ENCODE data around the gene PELI2. TPM values are rescaled to one million over a fixed set of nuclear protein-coding genes. Genes with fewer than 3 reads are reported as not detected.
"Not testable (repeated sequence)": the region's sequence is repeated elsewhere in the genome, so short reads cannot be mapped to it uniquely, and the experiment has no call there.

Gene PELI2
- total RNA-seq, 1 donor from 2014 or later: 1.8 TPM

DNA sequence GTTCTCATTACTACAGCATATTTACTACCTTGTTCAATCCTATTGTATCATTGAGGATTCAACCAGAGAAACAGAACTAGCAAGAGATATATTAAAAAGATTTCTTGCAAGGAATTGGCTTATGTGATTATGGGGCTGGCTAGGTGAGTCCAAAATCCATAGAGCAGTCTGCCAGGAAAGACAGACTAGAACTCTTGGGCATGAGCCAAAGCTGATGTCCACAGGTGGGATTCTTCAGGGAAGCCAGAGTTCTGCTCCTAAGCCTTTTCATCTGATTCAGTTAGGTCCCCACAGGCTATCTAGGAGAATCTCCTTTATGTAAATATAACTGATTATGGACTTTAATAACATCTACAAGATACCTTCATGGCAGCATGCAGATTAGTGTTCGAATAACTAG lies 26.0 kb downstream of the PELI2 start:
- ATAC-seq: no peak

DNA sequence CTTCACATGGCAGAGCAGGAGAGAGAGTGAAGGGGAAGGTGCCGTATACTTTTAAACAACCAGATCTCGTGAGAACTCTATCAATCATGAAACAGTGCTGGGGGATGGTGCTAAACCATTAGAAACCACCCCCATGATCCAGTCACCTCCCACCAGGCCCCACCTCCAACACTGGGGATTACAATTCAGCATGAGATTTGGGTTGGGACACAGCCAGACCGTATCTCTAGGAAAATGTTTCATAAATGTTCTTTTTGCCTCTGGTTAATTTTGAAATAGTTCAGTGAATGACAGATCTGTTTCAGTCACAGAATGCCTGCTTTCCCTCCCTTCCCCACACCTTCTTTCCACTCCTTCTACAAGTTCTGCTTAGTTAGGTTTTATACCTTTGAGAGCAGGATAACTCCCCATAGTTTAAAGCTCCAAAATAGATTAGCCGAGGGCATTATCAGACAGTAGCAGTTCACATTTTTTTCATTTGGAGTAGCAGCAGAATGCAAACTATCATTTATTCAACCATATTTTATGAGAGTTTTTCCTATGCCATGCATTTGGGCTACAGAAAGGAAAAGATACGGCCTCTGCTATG lies 27.1 kb downstream of the PELI2 start:
- no peak for ATAC-seq

DNA sequence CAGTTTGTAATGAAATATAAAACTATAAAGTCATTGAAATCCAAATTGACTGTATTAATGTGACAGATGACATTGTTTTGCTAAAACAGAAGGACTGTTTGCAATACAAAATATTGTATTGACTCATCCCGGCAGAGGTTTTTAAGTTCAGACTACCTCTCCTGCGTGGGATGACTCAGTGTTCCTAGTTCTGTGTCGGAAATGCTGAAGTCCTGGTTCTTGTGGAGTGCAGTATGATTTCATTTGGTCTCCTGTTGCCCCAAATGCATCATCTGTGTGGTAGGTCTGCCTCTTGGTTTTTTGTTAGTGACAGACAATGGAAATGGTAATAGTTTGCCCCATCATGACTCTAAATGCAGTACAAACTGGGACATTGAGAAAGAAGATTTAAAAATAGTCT lies 27.8 kb downstream of the PELI2 start:
- ATAC-seq: no peak

DNA sequence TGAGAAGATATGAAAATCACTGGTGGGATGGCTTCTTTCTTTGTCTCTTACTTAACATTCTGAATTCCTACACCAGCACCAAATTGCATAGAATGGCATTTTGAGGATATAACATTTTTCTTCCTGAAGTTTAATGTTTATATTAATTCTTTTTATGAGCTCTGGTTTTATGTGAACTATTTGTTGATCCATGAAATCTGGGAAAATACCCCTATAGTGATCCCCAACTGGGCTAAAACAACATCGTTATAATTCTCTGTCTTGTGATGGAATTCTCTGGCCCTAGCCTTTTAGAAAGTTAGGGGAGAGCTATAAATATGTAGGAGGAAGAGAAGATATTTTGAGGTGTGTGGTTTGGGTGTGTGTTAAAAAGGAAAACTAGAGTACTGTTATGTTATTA lies 29.2 kb downstream of the PELI2 start:
- ATAC-seq: no peak

DNA sequence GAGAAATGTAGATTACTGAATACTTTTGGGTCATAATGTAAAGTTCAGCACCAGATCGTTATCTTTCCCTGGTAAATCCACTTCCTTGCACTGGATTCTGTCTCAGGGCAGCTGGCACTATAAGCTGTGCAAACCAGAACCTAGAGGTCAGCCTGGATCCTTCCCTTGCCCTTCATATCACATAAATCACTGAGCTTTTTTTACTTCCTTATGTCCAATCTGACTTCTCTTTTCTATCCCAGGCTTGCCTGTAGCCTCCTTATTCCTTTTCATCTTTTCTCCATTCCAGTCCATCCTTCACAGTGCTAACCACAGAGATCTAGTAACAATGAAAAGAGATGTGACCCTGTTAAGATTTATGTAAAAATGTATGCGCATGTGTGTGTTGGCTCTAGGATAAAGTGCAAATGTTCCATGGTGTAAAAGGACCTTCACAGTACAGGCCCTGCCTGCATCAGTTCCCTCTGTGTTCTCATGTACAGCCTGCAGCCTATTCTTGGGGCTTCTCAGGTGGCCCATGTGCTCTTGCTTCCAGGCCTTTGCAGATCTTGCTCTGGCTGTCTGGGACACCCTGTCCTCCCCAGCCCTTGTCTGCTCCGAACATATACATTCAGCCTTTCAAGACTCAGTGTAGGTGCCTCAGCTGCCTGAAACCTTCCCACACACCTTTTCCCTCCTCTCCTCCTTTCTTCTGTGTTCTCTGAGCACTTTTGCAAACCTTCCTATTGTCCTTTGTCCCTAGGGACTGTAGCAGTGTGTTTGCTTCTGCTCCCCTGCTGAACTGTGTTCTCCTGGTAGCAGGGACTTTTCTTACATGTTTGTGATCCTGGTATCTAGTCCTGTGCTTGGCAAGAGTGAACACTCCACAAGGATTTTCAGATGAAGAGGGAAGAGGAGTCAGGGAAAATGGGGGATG lies 30.0 kb downstream of the PELI2 start:
- no peak for ATAC-seq

DNA sequence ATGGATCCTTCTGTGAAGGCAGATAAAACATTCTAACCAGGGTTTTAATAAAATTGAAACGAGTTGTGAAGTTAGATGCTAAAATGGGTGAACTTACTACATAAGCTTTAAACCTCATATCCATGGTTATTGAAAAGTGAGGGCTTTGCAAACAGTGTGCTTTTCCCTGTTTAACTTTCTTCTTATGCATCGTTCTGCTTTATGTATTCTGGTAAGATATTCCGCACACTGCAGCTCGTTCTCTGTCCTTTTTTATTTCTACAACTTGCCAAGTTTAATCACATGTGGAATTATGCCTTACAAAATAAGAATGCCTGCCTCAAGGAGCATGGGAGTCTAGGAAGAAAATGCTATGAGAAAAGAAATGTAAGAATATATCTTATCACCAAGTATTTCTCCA lies 30.9 kb downstream of the PELI2 start:
- ATAC-seq: no peak

DNA sequence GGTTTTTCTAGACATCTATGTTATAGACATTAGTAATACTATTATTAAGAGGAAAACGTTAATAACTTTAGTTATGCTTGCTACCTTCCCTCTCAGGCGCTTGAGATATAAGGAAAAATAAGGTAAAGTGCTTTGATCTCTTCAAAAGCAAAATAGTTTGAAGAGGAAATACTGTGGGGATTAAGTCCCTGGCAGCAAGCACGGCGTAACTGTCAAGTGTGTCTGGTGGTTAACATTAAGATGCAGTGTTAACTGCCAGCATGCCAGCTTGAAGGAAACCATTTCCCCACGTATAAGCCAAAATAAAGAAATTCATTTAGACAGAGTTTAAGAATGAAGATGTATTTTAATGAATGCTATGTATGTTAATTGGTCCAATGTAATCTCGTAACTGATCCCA lies 31.8 kb downstream of the PELI2 start:
- ATAC-seq: no peak

DNA sequence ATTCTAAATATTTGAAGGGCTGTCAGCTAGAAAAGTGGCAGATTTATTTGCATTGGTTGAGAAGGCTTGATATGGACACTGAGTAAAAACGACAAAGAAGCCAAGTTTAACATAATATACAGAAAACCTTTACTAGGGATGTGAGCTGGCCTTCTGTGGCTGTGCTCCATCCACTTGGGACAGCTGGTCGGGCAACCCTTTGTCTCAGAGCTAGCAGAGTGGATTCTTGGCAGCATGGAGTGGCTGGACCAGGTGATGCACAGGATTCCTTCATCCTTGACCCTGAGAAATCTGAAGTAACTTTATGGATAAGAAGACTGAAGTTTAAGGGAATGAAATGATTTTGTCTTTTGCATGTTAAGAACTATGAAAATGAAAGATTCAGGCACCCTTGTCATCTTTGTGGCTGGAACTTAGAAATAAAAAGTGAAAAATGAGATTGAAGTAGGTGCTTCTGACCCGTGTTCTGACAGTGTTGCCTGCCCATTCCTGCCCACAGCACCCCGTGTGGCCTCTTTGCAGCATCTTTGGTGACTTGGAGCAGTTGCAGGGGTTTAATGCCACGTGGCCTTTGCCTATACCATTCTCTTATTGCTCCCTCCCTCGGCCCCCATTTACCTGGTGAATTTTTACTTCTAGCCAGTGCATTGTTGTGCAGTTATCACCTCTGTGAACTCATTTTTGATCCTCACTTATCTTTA lies 32.6 kb downstream of the PELI2 start:
- ATAC-seq: no peak

DNA sequence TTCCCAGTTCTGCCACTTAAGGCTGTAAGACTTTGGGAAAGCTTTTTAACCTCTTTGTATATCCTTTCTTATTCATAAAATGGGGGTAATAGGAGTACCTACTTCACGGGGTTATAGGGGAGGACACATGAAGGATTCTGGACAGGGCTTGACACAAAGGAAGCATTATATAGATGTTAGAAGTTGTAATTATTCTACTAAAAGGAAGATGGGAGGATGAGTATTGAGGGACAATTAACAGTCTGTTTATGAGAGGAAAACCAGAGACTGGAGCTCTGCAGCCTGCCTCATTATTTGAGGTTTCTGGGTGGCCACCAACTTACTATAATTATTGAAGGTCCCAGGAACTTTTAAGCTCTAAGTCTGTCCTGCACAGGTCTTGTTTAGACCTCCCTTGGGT lies 34.0 kb downstream of the PELI2 start:
- ATAC-seq: no peak

DNA sequence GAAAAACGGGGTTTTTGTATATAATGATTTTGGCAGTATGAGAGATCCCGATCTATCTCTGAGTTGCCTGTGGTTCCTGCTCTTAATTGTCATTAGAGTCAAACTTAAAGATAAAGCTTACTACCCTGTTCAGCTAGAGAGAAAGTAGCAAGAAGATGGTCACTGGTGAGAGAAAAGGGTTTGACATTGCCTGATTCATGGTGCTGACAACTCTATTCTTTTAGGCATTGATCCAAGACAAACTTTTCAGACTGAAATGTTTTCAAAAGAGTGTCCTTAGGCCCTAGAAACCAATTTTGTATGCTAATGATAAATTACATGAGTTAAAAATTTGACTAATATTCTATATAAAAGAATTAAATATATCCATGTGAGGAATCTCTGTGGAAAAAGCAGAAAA lies 35.1 kb downstream of the PELI2 start:
- ATAC-seq: no peak

DNA sequence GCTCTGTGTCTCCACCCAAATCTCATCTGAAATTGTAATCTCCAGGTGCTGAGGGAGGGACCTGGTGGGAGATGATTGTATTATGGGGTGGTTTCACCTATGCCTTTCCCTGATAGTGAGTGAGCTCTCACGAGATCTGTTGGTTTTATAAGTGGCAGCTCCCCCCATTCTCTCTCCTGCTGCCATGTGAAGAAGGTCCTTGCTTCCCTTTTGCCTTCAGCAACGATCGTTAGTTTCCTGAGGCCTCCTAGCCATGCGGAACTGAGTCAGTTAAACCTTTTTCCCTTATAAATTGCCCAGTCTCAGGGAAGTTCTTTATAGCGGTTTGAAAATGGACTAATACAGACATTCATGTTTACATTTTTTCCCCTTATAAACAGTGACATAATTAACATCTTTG lies 36.1 kb downstream of the PELI2 start:
- no peak for ATAC-seq

DNA sequence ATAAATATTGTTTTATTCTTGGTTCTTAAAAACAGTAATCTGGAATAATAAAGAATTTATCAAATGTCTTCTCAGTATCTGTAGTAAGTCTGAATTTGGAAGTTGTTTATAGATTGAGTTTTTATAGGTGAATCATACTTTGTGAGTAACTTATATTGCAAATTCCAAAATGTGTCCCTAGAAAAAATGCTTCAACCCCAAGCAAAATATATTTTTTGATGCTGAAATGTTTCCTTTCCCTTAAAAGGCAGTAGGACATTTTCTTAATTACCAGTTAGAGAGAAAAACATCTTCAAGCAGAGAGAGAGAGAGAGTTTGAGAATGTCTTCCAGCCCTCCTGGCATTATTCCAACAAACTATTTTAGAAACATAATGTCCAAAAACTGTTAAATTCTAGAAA lies 37.9 kb downstream of the PELI2 start:
- ATAC-seq: no peak

DNA sequence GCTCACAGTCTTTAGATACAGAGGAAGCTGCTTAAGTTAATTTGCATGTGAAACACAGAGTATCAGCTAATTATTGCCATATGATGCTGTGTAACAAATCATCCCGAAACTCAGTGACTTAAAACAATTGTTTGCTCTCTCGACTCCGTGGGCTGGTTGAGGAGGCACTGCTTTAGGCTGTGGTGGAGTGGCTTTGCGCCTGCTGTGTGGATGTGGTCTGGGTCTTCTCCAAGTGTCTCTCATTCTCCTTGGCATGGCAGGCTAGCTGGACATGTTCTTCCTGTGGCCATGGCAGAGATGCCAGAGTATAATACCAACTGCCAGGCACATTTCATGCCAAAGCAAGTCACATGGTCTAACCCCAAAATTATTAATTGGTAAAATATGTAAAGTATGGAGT lies 40.9 kb downstream of the PELI2 start:
- no peak for ATAC-seq

DNA sequence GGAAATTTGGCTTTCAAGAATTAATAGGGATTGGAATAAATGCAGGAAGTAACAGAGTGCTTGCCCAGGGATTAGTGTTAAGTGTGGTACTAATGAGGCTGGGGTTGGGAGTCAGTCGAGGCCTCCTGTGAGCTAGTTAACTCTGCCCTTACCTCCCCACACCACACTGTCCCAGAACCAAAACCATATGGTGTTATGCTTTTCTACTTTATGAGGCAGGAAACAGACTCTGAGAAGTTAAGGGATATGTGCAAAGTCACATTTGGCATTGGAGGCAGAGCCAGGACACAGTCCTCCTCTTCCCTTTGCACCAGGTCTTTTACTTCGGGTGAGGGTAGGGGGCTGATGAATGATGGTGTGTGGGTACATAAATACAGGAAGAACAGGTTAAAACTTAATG lies 41.9 kb downstream of the PELI2 start:
- ATAC-seq: no peak

DNA sequence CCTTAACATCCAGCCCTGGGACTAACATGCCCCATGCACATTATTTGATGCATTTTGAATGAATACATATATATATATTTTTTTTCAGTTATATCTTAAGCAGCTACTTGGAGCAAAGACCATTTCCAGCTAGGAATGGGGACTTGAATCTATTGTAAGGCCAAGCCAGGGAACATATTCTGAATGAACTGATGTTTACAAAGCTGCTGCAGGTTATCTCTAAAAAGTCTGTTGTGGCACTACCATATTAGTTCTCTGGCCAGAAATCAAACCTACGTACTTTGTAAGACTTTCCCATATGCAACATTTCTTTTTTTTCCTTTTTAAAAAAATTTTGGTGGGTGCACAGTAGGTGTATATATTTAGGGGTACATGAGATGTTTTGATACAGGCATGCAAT lies 43.4 kb downstream of the PELI2 start:
- ATAC-seq: no peak

DNA sequence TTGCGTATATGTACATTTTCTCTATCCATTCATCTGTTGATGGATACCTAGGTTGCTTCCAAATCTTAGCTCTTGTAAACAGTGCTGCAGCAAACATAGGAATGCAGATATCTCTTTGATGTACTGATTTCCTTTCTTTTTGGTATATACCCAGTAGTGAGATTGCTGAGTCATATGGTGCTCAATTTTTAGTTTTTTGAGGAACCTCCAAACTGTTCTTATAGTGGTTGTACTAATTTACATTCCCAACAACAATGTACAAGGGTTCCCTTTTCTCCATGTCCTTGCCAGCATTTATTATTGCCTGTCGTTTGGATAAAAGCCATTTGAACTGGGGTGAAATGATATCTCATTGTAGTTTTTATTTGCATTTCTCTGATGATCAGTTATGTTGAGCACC lies 44.3 kb downstream of the PELI2 start:
- ATAC-seq: no peak

DNA sequence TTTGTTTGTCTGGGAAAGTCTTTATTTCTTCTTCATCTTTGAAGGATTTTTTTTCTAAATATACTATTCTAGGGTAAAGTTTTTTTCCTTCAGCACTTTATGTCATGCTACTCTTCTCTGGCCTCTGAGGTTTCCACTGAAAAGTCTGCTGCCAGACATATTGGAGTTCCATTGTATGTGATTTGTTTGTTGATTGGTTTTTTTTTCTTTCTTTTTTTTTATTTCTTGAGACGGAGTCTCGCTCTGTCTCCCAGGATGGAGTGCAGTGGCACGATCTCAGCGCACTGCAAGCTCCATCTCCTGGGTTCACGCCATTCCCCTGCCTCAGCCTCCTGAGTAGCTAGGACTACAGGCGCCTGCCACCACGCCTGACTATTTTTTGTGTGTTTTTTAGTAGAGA lies 48.4 kb downstream of the PELI2 start:
- ATAC-seq: not testable (repeated sequence)

DNA sequence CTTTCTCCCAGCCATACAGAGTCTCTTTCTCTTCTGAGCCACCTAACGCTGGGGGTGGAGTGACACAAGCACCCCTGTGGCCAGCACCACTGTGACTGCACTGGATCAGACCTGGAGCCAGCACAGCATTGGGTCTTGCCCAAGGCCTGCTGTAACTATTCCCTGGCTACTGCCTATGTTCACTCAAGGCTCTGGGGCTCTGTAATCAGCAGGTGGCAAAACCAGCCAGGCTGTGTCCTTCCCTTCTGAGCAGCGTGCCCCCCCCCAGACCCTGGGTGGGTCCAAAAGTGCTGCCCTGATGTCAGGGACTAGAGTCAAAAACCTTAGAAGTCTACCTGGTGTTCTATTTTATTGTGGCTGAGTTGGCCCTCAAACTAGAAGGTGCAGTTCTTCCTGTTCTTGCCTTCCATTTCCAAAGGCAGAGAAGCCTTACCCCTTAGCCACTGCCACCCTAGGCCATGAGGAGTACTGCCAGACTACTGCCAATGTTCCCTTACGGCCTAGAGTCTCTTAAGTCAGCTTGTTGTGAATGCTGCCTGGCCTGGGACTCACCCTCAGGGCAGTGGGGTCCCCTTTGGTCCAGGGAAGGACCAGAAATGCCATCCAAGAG lies 49.9 kb downstream of the PELI2 start:
- peak; percentile 80 for ATAC-seq

DNA sequence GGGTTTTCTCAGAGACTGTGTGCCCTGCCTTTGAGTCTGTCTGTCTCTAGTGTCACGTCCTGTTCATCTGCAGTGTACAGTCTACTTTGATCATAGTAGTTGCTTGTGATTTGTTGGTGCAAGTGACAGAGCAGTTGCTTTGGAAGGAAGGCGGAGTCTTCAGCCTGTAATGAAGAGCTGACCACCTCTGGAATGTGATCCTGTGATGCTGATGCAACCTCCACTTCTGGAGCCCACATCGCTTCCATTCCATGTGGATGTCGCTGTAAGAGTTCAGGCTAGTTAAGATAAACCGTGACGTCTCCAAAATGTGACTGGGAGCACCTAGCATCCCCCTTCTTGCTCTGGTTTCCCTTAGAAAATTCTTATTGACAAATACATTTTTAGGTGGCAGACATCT lies 51.8 kb downstream of the PELI2 start:
- ATAC-seq: no peak

DNA sequence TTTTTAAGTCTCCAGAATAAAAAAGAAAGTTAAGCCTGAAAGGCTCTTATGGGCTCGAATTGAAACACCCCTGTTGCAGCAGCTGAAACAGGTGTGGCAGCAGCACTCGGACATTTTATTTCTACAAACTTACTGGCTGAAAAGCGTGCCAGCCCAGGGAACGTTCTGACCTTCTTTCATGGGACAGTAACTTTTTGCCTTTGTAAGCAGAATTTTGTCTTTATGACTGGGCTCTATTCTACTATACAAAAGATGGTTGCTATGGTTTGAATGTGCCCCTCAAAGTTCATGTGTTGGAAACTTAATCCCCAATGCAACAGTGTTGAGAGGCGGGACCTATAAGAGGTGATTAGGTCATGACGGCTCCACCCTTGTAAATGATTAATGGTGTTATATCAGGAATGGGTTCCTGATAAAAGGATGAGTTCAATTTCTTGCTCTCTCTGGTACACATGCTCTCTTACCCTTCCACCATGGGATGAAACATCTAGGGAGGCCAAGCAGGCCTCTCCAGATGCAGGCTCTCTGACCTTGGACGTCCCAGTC lies 52.7 kb downstream of the PELI2 start:
- no peak for ATAC-seq

DNA sequence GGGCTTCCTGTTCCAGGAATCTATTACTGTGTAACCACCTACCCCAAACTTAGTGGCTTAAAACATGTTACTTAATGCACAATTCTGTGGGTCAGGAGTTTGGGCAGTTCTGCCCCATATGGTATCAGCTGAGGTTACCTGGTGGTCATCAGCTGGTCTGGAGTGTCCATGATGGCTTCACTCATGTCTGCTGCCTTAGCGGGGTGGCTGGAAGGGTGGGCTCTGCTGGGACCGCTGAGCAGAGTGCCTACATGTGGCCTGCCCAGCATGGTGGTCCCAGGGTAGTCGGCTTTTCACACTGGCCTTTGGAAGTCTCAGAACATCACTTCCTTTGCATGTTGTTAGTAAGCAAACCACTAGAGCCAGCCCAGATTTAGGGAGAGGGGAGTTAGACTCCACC lies 53.9 kb downstream of the PELI2 start:
- ATAC-seq: no peak

DNA sequence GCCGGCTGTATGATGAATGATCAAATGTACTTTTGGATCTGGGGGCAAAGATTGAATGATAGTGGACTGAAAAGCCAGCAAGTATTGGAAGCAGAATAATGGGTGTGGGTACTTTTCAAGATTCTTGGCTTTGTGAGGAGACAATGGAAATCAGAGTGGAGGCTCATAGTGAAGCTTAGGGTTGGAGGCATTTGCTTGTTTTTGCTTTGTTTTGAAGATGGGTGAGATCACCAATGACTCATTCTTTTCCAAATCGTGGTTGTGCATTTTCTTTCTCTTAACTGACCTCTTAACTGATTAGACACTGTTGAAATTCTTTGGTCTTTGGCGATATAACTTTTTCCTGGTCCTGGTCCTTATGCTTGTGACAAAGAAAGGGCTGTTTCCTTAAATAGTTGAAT lies 54.4 kb downstream of the PELI2 start:
- ATAC-seq: no peak

DNA sequence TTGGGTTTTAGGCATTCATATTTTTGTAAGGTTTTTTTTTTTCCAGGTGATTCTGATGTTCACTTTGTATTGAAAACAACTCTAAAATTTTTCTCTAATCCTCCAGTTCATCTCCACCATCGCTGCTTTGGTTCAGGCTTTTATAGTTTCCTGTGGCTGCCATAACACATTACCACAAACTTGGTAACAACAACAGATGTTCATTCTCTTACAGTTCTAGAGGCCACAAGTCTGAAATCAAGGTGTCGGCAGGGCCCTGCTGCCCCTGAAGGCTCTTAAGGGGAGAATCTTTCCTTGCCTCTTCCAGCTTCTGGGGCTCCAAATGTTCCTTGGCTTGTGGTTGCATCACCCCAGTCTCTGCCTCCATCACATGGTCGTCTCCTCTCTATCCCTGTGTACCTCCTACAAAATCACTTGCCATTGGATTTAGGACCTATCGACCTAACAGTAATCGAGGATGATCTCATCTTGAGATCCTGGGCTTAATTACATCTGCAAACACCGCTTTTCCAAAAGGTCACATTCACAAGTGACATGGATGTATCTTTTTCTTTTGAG lies 55.2 kb downstream of the PELI2 start:
- no peak for ATAC-seq
